GM12891 (cell line): ENCODE data around the gene ATG7.

Source experiments
- POLR2A ChIP-seq: IDR thresholded peaks from 2 replicates; pipeline ENCODE4 v1.6.1; 2011; ENCODE audit warnings: low read depth, low read length, control low read depth
- POLR2AphosphoS5 ChIP-seq: IDR thresholded peaks from 2 replicates; pipeline ENCODE4 v1.6.1; 2011; ENCODE audit warnings: low read depth, low read length, control low read depth
- POU2F2 ChIP-seq: IDR thresholded peaks from 2 replicates; pipeline ENCODE4 v1.6.1; 2011; ENCODE audit warnings: low read depth, mild to moderate bottlenecking, control low read depth, low read length, moderate library complexity
- TAF1 ChIP-seq: IDR thresholded peaks from 2 replicates; pipeline ENCODE4 v1.6.1; 2011; ENCODE audit warnings: low read depth, low read length, control low read depth

DNA sequence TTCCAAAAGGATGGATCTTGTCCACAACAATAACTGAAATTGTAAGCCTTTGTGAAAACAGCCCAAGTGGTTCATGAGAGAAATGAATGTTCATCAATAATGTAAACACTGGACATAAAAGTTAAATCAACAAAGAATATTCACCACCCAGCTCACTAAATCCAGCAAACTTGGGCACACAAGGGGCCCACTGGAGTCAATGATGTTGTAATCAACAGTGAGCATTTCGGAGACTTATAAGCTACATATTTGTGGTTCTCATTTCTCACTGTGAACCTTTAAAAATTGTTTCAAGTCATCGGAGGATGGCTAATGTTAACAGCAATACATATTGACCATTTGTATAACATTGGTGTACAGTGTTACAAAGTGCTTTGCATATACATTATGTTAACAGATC is 308.4 kb downstream of the ATG7 start:
- TF ChIP-seq POU2F2 (no peak), POLR2A (no peak), POLR2AphosphoS5 (no peak), TAF1 (no peak)
